Activated effector memory CD4-positive, alpha-beta T cell treated with anti-CD3 and anti-CD28 coated beads, Interleukin-2, amount 50 U/mL, for 16 hours (primary cell): ENCODE results near the gene CNTN1.

Source experiments
- DNase-seq: peaks from one replicate; pipeline ENCODE4 v3.0.0-alpha.2; 2020

Gene CNTN1

GRCh38 chr12:40691913-40692764 is at the start of gene CNTN1:
TSS of gene CNTN1 (plus strand) at chr12:40692439.
- DNase-seq: no peak

- no peak for DNase-seq
Observed at GRCh38 chr12:40643506-40643905, 48.7 kb upstream of the CNTN1 start.

- no peak for DNase-seq
Observed at GRCh38 chr12:40643976-40644375, 48.3 kb upstream of the CNTN1 start.

- DNase-seq: no peak
Observed at GRCh38 chr12:40644708-40645107, 47.5 kb upstream of the CNTN1 start.

- no peak for DNase-seq
Observed at GRCh38 chr12:40645361-40645760, 46.9 kb upstream of the CNTN1 start.

GRCh38 chr12:40646456-40646855 is 45.8 kb upstream of the CNTN1 start:
- DNase-seq: no peak

GRCh38 chr12:40646911-40647310 is 45.3 kb upstream of the CNTN1 start:
- no peak for DNase-seq

- no peak for DNase-seq
Observed at GRCh38 chr12:40647651-40648050, 44.6 kb upstream of the CNTN1 start.

- DNase-seq: no peak
Observed at GRCh38 chr12:40648519-40648918, 43.7 kb upstream of the CNTN1 start.

- no peak for DNase-seq
Observed at GRCh38 chr12:40650038-40650704, 42.1 kb upstream of the CNTN1 start.

GRCh38 chr12:40655451-40655850 is 36.8 kb upstream of the CNTN1 start:
- DNase-seq: no peak

GRCh38 chr12:40662366-40662765 is 29.9 kb upstream of the CNTN1 start:
- DNase-seq: no peak

- DNase-seq: no peak
Observed at GRCh38 chr12:40663781-40664180, 28.5 kb upstream of the CNTN1 start.

GRCh38 chr12:40668099-40668529 is 24.1 kb upstream of the CNTN1 start:
- no peak for DNase-seq

GRCh38 chr12:40672741-40673271 is 19.4 kb upstream of the CNTN1 start:
- no peak for DNase-seq

GRCh38 chr12:40681148-40681547 is 11.1 kb upstream of the CNTN1 start:
- DNase-seq: no peak

GRCh38 chr12:40684986-40685385 is 7.3 kb upstream of the CNTN1 start:
- DNase-seq: no peak

GRCh38 chr12:40688085-40688725 is 4.0 kb upstream of the CNTN1 start:
- no peak for DNase-seq

GRCh38 chr12:40689576-40689975 is 2.7 kb upstream of the CNTN1 start:
- DNase-seq: no peak

GRCh38 chr12:40692765-40693206 is 547 bp downstream of the CNTN1 start:
- no peak for DNase-seq

- no peak for DNase-seq
Observed at GRCh38 chr12:40693207-40693821, 1.1 kb downstream of the CNTN1 start.

GRCh38 chr12:40697566-40698259 is 5.5 kb downstream of the CNTN1 start:
- no peak for DNase-seq
